IPS-18c (cell line): ENCODE measurements around the gene IGF1R.

Source experiments
- H3K4me3 ChIP-seq: 2 replicates; pipeline ENCODE4 v1.7.0; 2013; ENCODE audit warnings: low read depth, mild to moderate bottlenecking, low read length, moderate library complexity; ENCODE audit not compliant: insufficient read depth
- H3K9me3 ChIP-seq: one replicate; pipeline ENCODE4 v1.6.1; 2013; ENCODE audit warnings: mild to moderate bottlenecking, low read length, moderate library complexity; ENCODE audit not compliant: control insufficient read depth, insufficient read depth

Gene IGF1R

DNA sequence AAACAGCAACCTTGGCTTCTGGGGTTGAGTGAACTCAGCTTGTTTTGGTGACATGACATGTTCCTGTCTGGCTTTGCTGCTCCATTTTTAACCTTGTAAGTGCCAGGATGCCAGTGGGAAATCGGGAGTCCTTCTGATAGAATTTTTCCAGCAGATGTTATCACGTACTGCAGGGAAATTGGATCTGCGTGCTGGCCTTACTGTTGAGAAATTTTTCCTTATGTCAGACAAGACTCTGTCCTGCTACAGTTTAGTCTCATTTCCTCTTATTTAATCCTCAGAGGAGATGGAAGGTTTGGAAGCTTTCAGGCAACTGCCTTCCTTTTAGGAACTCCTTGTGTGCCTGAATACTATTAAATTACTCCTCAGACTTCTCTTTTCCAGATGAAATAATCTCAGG is 278.7 kb downstream of the IGF1R start:
- no peak overlapping the region for H3K4me3 ChIP-seq
- no peaks in the 10 kb centered on the region for H3K9me3 ChIP-seq

GRCh38 chr15:98927996-98928395 is 279.7 kb downstream of the IGF1R start:
- Histone ChIP-seq H3K9me3 (no peaks in the 10 kb centered on the region), H3K4me3 (no peak overlapping the region)

GRCh38 chr15:98930576-98930975 is 282.2 kb downstream of the IGF1R start:
- Histone ChIP-seq H3K4me3 (no peak overlapping the region), H3K9me3 (no peaks in the 10 kb centered on the region)

DNA sequence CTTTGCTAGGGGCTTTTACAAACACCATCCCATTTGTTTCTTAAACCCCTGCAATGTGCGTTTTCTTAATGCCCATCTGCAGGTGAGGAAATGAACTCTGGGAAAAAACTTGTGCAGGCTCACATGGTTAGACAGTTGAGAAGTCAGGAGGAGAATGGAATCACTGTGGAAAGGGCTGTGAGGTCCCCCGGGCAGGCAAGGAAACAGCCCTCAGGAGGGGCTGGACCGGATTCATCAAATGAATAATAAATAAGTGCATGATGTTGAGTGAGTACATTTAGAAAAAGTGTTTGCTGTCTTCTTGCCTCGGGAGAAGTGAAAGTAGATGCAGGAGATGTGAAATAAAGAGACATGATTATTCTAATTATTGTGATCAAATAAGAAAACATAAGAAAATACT is 282.7 kb downstream of the IGF1R start:
- no peaks in the 10 kb centered on the region for H3K9me3 ChIP-seq
- H3K4me3 ChIP-seq, result no peak overlapping the region

GRCh38 chr15:98933406-98933805 is 285.1 kb downstream of the IGF1R start:
- H3K4me3 ChIP-seq, result no peak overlapping the region
- no peaks in the 10 kb centered on the region for H3K9me3 ChIP-seq

DNA sequence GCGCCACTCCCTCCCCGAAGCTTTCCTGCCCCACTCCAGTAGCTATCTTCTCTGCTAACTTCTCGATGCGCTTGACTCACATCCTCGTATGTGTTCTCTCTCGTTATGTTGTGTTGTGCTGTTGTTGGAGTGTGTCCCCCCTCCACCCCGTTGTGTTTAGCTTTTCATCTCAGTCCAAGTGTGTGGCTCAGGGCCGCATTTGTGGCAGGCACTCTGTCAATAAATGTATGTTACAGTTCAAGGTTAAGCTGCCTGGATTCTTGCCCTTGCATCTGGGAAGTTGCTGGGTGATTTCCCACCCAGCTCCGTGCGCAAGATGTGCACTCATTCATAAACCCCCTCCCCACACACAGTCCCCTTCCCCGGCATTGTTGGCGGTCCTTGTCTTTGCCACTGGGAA is 287.4 kb downstream of the IGF1R start:
- Histone ChIP-seq H3K4me3 (no peak overlapping the region), H3K9me3 (no peaks in the 10 kb centered on the region)

GRCh38 chr15:98937413-98938104 is 289.2 kb downstream of the IGF1R start:
- no peaks in the 10 kb centered on the region for H3K9me3 ChIP-seq
- H3K4me3 ChIP-seq, result no peak overlapping the region

GRCh38 chr15:98938105-98938417 is 289.7 kb downstream of the IGF1R start:
- Histone ChIP-seq H3K4me3 (no peak overlapping the region), H3K9me3 (no peaks in the 10 kb centered on the region)

DNA sequence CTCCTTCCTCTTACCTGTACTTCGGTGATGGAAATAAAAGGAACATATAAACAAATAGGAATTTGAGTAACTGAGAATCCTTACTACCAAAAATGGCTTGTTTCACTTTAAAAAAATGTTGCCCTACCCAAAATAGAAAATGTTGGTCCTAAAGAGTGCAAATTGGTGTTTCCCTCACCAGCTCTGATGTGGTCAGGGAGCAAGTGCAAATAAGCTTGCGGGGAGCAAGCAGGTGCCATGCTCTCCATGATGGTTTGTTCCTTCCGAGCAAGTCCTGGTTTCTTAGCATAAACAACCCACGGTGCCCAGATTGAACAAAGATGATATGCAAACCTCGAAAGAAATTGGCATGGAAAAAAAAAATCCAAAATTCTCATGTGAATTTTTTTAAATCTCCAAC is 290.5 kb downstream of the IGF1R start:
- H3K4me3 ChIP-seq, result no peak overlapping the region

GRCh38 chr15:98939311-98940080 is 291.2 kb downstream of the IGF1R start:
- H3K9me3 ChIP-seq, result no peaks in the 10 kb centered on the region
- H3K4me3 ChIP-seq, result no peak overlapping the region

More for the DNA sequence above, 290.5 kb downstream of the IGF1R start:
- no peaks in the 10 kb centered on the region for H3K9me3 ChIP-seq

DNA sequence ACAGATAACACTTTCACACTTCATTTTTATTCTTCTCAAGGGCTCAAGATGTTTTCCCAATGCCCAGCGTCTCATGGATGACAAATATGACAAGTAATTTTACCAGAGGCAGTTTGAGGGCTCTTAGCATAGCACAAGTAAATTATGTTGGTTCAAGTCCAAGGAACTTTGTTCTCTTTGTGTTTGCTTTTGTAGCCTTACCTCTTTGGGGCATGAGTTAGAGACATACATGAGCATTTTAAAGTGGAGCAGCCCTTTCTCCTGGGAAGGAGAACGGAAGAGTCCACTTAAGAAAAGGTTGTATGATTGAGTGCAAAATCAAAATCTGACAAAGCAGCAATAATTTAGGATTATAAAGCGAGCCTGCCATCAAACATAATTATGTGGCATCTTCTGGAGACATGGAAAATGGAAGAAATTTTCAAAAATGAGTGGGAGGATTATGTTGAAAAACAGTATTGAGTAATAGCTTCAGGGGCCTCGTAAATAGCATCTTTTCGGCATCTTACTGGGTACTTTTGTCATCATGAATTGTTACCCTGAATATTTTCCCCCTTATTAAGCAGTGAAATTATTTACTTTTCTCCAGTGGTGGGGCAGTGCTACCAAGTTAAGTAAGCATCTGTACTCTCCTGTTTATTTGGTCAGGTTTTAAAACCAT is 293.4 kb downstream of the IGF1R start:
- H3K4me3 ChIP-seq, result no peak overlapping the region
- H3K9me3 ChIP-seq, result no peaks in the 10 kb centered on the region

- no peaks in the 10 kb centered on the region for H3K9me3 ChIP-seq
- H3K4me3 ChIP-seq, result no peak overlapping the region
These were observed 294.1 kb downstream of the IGF1R start for GRCh38 chr15:98942431-98942830.

GRCh38 chr15:98943051-98943508 is 294.7 kb downstream of the IGF1R start:
- Histone ChIP-seq H3K4me3 (no peak overlapping the region), H3K9me3 (no peaks in the 10 kb centered on the region)

DNA sequence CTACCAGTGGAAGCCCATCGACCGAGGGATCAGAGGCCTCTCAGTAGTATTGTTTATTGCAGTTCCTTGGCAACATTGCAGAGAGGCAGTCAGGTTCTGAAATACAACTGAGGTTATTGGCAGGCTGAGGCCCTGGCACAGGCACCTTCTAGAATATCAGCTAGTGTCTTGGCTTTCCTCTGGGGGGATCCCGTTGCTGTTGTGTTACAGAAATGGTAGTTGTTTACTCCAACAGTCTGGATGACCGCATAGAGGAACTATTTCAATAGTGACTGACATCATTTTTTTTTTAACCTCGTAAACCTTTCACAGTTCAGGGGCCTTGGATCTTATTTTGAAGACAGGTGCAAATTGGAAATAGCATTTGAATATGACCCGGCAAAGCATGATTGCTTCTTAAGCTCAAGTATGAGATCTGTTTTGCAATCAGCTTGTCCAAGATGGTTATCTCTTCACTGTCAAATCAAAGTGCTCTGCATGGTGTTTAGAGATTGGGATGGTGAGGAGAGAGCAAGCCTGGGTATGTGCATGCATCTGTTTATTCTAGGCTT is 295.3 kb downstream of the IGF1R start:
- Histone ChIP-seq H3K9me3 (no peaks in the 10 kb centered on the region), H3K4me3 (no peak overlapping the region)

- H3K4me3 ChIP-seq, result no peak overlapping the region
- no peaks in the 10 kb centered on the region for H3K9me3 ChIP-seq
These were observed 298.2 kb downstream of the IGF1R start for GRCh38 chr15:98946301-98947255.

- H3K9me3 ChIP-seq, result no peaks in the 10 kb centered on the region
- H3K4me3 ChIP-seq, result no peak overlapping the region
These were observed 300.1 kb downstream of the IGF1R start for GRCh38 chr15:98948456-98948855.

DNA sequence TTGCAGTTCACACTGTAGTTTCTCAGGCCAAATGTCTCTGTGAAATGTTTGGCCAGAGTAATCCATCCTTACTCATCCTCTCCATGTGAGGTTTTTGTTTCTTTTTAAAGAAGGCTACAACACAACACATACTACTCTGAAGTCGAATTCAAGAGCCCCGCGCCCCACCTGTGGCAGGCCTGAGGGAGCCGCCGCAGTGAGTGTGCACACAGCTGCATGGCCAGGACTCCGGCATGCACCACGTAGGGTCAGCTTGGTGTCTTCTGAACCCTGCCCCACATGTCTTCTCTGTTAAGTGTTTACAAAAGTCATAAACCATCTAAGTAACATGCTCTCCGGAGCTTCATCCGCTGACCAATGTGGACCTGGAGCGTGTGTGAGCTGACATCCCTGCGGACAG is 300.6 kb downstream of the IGF1R start:
- H3K4me3 ChIP-seq, result no peak overlapping the region
- no peaks in the 10 kb centered on the region for H3K9me3 ChIP-seq
